GM12878 (cell line): ENCODE measurements around the gene TRIM50. TPM values are rescaled to one million over a fixed set of nuclear protein-coding genes. Genes with fewer than 3 reads are reported as not detected.

Source experiments
- ATAC-seq: fragments of 200-7000 bp; cut with Tn5 transposase; 3 replicates; pipeline ENCODE4 v1.9.1; 2020; ENCODE audit warnings: mild to moderate bottlenecking, moderate library complexity
- BruUV-seq: library from RNA; stranded (reverse); fragments of 400-500 nt; replicated peaks from 2 replicates; lab custom pipeline; 2021; lab: Mats Ljungman, UMichigan
- CTCF ChIA-PET: fragments of 300-600 bp; sonication (Branson Sonifier 250); formaldehyde crosslinking; extraction: SDS; loops from one replicate; lab custom pipeline; 2021; ENCODE audit warnings: inconsistent platforms; lab: Yijun Ruan, JAX
- POLR2A ChIA-PET: fragments of 350-600 bp; formaldehyde crosslinking; extraction: SDS; loops from one replicate; lab custom pipeline; 2021; ENCODE audit warnings: inconsistent platforms; lab: Charles Lee
- RAD21 ChIA-PET: fragments of 300-600 bp; sonication (Branson Sonifier 250); formaldehyde crosslinking; loops from one replicate; lab custom pipeline; 2023; ENCODE audit warnings: antibody characterized with exemption; ENCODE audit not compliant: unreplicated experiment; lab: Charles Lee
- SMC1A ChIA-PET: fragments of 300-600 bp; sonication (Branson Sonifier 250); formaldehyde crosslinking; loops from one replicate; lab custom pipeline; 2023; ENCODE audit not compliant: unreplicated experiment, uncharacterized antibody; lab: Charles Lee
- DNase-seq: peaks from one replicate; pipeline ENCODE4 v3.0.0-alpha.2; 2011; ENCODE audit warnings: low read depth, low spot score
- FAIRE-seq: peaks from 3 replicates; lab custom pipeline; 2011; peaks lifted over from hg19 to GRCh38; lab: Jason Lieb, UNC
- H2AFZ ChIP-seq: 2 replicates; pipeline ENCODE4 v1.6.0; 2011; ENCODE audit warnings: low read depth, low read length, control low read depth; ENCODE audit not compliant: control insufficient read depth
- H3K27ac ChIP-seq: 2 replicates; pipeline ENCODE4 v1.5.1; 2011; ENCODE audit warnings: control low read depth; ENCODE audit not compliant: control insufficient read depth, insufficient read depth
- H3K27me3 ChIP-seq, 2 experiments: replicated peaks in 1 of 2; 2 replicates each; pipeline versions ENCODE4 v1.6.0 to v1.6.1; 2011; ENCODE audit warnings: low read length in 1 of 2; ENCODE audit not compliant: control insufficient read depth in 2 of 2, insufficient read depth in 2 of 2
- H3K36me3 ChIP-seq, 2 experiments: 2 replicates each; pipeline ENCODE4 v1.5.1; 2011; ENCODE audit warnings: low read length in 1 of 2; ENCODE audit not compliant: control insufficient read depth in 2 of 2, insufficient read depth in 2 of 2
- H3K4me1 ChIP-seq: 2 replicates; pipeline ENCODE4 v1.6.1; 2011; ENCODE audit warnings: mild to moderate bottlenecking, low read length, moderate library complexity, mixed read lengths; ENCODE audit not compliant: control insufficient read depth, insufficient read depth
- H3K4me2 ChIP-seq: 2 replicates; pipeline ENCODE4 v1.6.0; 2011; ENCODE audit warnings: control low read depth; ENCODE audit not compliant: control insufficient read depth, insufficient read depth
- H3K4me3 ChIP-seq: fragments of 200-600 bp; sonication (generic); 2 replicates; pipeline ENCODE4 v1.5.1; 2016
- H3K79me2 ChIP-seq: 2 replicates; pipeline ENCODE4 v1.6.0; 2011; ENCODE audit warnings: low read length; ENCODE audit not compliant: control insufficient read depth, insufficient read depth
- H3K9ac ChIP-seq: 2 replicates; pipeline ENCODE4 v1.8.0; 2011; ENCODE audit warnings: low read length, control low read depth, mixed read lengths; ENCODE audit not compliant: control insufficient read depth, insufficient read depth
- H3K9me3 ChIP-seq: replicated peaks from 3 replicates; pipeline ENCODE4 v1.5.1; 2011; ENCODE audit warnings: mild to moderate bottlenecking, low read length; ENCODE audit not compliant: control insufficient read depth, insufficient read depth
- H4K20me1 ChIP-seq: 2 replicates; pipeline ENCODE4 v1.6.0; 2011; ENCODE audit not compliant: control insufficient read depth, insufficient read depth
- BCL11A ChIP-seq: IDR thresholded peaks from 2 replicates; pipeline ENCODE4 v1.6.1; 2011; ENCODE audit warnings: low read depth, low read length
- BRCA1 ChIP-seq: IDR thresholded peaks from 2 replicates; pipeline ENCODE4 v1.6.1; 2011; ENCODE audit warnings: low read depth, low read length, improper control_type of control experiment
- GABPA ChIP-seq: IDR thresholded peaks from 2 replicates; pipeline ENCODE4 v1.6.1; 2014; ENCODE audit warnings: antibody characterized with exemption, low read depth, mild to moderate bottlenecking, inconsistent platforms
- HDGF ChIP-seq: fragments of 450-650 bp; IDR thresholded peaks from 2 replicates; pipeline ENCODE4 v1.6.1; 2016; ENCODE audit warnings: antibody characterized with exemption
- MTA3 ChIP-seq: IDR thresholded peaks from 2 replicates; pipeline ENCODE4 v1.6.1; 2012; ENCODE audit warnings: low read length, inconsistent platforms, borderline replicate concordance
- NRF1 ChIP-seq: conservative IDR thresholded peaks from 2 replicates; pipeline ENCODE4 v1.6.1; 2011; ENCODE audit warnings: mild to moderate bottlenecking, low read depth, low read length, improper control_type of control experiment
- POLR2A ChIP-seq: IDR thresholded peaks from 2 replicates; pipeline ENCODE4 v1.6.1; 2011; ENCODE audit warnings: low read depth, mild to moderate bottlenecking, low read length
- SIN3A ChIP-seq: IDR thresholded peaks from 2 replicates; pipeline ENCODE4 v1.6.1; 2012; ENCODE audit warnings: low read depth, low read length, improper control_type of control experiment
- WGBS: methylation state at CpG from one replicate; pipeline ENCODE4 v1.1.6; 2016; ENCODE audit warnings: low lambda C conversion rate; ENCODE audit not compliant: insufficient replicate concordance, insufficient coverage; ENCODE audit errors: missing lambda C conversion rate; 5-methylcytosine and 5-hydroxymethylcytosine counted together
- in situ Hi-C: fragments of 300-500 bp; cut with MboI; formaldehyde crosslinking; loops from 9 replicates; pipeline ENCODE4 v1.14.3; 2018; ENCODE audit warnings: mixed read lengths
- intact Hi-C: fragments of 100-400 bp; cut with micrococcal nuclease; formaldehyde crosslinking; loops from one replicate; pipeline ENCODE4 v1.14.2; 2022; ENCODE audit not compliant: unreplicated experiment
- polyA plus RNA-seq, 11 experiments: library from polyadenylated mRNA; depleted of rRNA in 4 of 11; unstranded in 6 of 11; stranded (reverse) in 5 of 11; fragments of >200 nt; fragmentation: Nextera tagmentation in 4 of 11; fragmentation: Illumina TruSeq in 1 of 11; extraction: Ambion mirVana in 4 of 11; extraction: Trizol in 1 of 11; gene quantifications; 1 replicate in 1 of 11; 2 replicates in 10 of 11; pipeline versions ENCODE4 v1.2.1 to v1.2.3, GENCODE V29; 2011 to 2016; ENCODE audit warnings: inconsistent platforms in 2 of 11, missing spikeins in 2 of 11, low read depth in 1 of 11
- total RNA-seq, 4 experiments: library from RNA; depleted of rRNA in 3 of 4; stranded (reverse); fragments of >200 nt in 3 of 4; fragmentation: Illumina TruSeq in 1 of 4; extraction: Trizol in 1 of 4; gene quantifications; 2 replicates each; pipeline versions ENCODE4 v1.2.1 to v1.2.3, GENCODE V29; 2013 to 2021
- TF ChIP-seq, protein P1 (sequence below): fragments of 450-650 bp; formaldehyde crosslinking; IDR thresholded peaks from 2 replicates; pipeline ENCODE4 v1.4.0; 2022; ENCODE audit warnings: mild to moderate bottlenecking, moderate library complexity
- TF ChIP-seq, protein P2 (sequence below): fragments of 450-650 bp; IDR thresholded peaks from 2 replicates; pipeline ENCODE4 v1.6.1; 2016; ENCODE audit warnings: mild to moderate bottlenecking
- TF ChIP-seq, protein P3 (sequence below): fragments of 450-650 bp; IDR thresholded peaks from 2 replicates; pipeline ENCODE4 v1.6.1; 2016; ENCODE audit warnings: mild to moderate bottlenecking, moderate library complexity, borderline replicate concordance

The TRIM50 gene
- total and polyA plus RNA-seq, 10 of the 15 experiments (the other 5 are each of a cell fraction or from before 2014, with no cell fraction given), result not detected

DNA sequence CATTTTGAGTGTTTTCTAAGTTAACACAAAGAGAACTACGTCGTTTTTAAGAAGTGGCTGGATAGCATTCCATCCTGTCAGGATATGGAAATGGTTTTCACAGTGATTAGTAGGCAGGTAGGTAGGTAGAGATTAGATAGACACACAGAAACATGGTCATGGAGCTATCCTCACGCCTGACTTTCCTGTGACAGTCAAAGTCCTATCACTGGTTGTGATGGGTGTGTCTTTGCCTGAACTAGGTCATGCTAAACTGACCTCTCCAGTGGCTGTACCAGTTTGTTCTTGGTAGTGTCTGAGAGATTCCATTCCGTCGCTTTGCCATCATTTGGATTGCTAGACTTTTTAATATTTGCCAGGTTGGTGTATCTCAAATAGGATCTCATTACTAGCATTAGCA lies 28.3 kb upstream of the TRIM50 start (continued):
- TF ChIP-seq BRCA1, result no peak
- TF ChIP-seq POLR2A, result no peak

DNA sequence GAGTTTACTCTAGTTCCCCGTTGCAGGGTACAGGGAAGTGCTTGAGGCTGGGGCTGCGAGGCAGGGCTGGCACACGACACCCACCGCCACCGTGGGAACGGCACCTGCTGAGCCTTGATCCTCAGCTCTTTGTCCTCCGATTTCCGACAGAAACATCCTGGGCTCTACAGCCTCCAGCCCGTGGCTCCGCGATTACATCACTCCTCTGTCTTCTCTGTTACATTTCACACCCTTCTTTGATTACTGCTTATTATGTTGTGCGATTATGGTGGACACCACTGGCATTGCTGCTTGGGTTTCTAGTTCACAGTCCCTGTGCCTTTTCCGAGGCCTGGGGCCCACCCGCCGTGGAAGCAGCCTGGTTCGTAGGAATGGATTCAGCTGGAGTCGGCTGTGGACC lies 26.9 kb upstream of the TRIM50 start:
- CTCF ChIA-PET, result no interaction called here
- no TSS peak for BruUV-seq

More for the DNA sequence above, 26.9 kb upstream of the TRIM50 start:
- FAIRE-seq (no peak), DNase-seq (no peak)
- SMC1A ChIA-PET, result no interaction called here
- in situ Hi-C loops, result no loop called here
- Histone ChIP-seq H3K4me3 (no peak overlapping the region), H3K27me3 (peaks cover 0 to 3% of the 10 kb centered on the region in 2 experiments; a peak in 2 of 4 replicates), H3K4me2 (no peak overlapping the region)
- RAD21 ChIA-PET, result no interaction called here
- TF ChIP-seq, protein P1, sequence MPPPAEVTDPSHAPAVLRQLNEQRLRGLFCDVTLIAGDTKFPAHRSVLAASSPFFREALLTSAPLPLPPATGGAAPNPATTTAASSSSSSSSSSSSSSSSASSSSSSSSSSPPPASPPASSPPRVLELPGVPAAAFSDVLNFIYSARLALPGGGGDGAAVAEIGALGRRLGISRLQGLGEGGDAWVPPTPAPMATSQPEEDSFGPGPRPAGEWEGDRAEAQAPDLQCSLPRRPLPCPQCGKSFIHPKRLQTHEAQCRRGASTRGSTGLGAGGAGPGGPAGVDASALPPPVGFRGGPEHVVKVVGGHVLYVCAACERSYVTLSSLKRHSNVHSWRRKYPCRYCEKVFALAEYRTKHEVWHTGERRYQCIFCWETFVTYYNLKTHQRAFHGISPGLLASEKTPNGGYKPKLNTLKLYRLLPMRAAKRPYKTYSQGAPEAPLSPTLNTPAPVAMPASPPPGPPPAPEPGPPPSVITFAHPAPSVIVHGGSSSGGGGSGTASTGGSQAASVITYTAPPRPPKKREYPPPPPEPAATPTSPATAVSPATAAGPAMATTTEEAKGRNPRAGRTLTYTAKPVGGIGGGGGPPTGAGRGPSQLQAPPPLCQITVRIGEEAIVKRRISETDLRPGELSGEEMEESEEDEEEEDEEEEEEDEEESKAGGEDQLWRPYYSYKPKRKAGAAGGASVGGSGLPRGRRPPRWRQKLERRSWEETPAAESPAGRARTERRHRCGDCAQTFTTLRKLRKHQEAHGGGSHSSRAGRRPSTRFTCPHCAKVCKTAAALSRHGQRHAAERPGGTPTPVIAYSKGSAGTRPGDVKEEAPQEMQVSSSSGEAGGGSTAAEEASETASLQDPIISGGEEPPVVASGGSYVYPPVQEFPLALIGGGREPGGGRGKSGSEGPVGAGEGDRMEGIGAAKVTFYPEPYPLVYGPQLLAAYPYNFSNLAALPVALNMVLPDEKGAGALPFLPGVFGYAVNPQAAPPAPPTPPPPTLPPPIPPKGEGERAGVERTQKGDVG (CRISPR knock-in tag), result no peak
- TF ChIP-seq NRF1 (no peak), SIN3A (no peak), MTA3 (no peak), GABPA (no peak), BCL11A (no peak), HDGF (no peak)
- TF ChIP-seq, protein P2, sequence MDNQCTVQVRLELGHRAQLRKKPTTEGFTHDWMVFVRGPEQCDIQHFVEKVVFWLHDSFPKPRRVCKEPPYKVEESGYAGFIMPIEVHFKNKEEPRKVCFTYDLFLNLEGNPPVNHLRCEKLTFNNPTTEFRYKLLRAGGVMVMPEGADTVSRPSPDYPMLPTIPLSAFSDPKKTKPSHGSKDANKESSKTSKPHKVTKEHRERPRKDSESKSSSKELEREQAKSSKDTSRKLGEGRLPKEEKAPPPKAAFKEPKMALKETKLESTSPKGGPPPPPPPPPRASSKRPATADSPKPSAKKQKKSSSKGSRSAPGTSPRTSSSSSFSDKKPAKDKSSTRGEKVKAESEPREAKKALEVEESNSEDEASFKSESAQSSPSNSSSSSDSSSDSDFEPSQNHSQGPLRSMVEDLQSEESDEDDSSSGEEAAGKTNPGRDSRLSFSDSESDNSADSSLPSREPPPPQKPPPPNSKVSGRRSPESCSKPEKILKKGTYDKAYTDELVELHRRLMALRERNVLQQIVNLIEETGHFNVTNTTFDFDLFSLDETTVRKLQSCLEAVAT, result no peak
- TF ChIP-seq, protein P3, sequence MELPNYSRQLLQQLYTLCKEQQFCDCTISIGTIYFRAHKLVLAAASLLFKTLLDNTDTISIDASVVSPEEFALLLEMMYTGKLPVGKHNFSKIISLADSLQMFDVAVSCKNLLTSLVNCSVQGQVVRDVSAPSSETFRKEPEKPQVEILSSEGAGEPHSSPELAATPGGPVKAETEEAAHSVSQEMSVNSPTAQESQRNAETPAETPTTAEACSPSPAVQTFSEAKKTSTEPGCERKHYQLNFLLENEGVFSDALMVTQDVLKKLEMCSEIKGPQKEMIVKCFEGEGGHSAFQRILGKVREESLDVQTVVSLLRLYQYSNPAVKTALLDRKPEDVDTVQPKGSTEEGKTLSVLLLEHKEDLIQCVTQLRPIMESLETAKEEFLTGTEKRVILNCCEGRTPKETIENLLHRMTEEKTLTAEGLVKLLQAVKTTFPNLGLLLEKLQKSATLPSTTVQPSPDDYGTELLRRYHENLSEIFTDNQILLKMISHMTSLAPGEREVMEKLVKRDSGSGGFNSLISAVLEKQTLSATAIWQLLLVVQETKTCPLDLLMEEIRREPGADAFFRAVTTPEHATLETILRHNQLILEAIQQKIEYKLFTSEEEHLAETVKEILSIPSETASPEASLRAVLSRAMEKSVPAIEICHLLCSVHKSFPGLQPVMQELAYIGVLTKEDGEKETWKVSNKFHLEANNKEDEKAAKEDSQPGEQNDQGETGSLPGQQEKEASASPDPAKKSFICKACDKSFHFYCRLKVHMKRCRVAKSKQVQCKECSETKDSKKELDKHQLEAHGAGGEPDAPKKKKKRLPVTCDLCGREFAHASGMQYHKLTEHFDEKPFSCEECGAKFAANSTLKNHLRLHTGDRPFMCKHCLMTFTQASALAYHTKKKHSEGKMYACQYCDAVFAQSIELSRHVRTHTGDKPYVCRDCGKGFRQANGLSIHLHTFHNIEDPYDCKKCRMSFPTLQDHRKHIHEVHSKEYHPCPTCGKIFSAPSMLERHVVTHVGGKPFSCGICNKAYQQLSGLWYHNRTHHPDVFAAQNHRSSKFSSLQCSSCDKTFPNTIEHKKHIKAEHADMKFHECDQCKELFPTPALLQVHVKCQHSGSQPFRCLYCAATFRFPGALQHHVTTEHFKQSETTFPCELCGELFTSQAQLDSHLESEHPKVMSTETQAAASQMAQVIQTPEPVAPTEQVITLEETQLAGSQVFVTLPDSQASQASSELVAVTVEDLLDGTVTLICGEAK, result no peak
- TF ChIP-seq, all 136 proteins: peak for 0
- no peaks in the 10 kb centered on the region for H3K4me1 ChIP-seq
- ATAC-seq, result no peak
- H3K27ac ChIP-seq, result no peak overlapping the region
- no peaks in the 10 kb centered on the region for H4K20me1 ChIP-seq
- no peak overlapping the region for H2AFZ ChIP-seq
- intact Hi-C loops, result no loop called here
- H3K9ac ChIP-seq, result no peak overlapping the region
- no peaks in the 10 kb centered on the region for H3K9me3 ChIP-seq
- no peaks in the 10 kb centered on the region for H3K79me2 ChIP-seq
- WGBS, result 63% methylated on average over 17 of the region's 17 CpGs
- no peaks in the 10 kb centered on the region for H3K36me3 ChIP-seq
- POLR2A ChIA-PET, result no interaction called here
